Measurements from ENCODE around the gene LIN9. TPM values are rescaled to one million over a fixed set of nuclear protein-coding genes. Genes with fewer than 3 reads are reported as not detected.

Gene LIN9
- polyA plus RNA-seq, 1 donor from 2014 or later = 3.6 TPM

- no peaks in the 10 kb centered on the region for H3K9me3 Mint-ChIP-seq
- H3K27me3 Mint-ChIP-seq = no peaks in the 10 kb centered on the region
- H3K36me3 Mint-ChIP-seq = no peaks in the 10 kb centered on the region
- peak within 1 kb of the TSS in 2 of 3 donors; percentile 42 to 78 for H3K27ac Mint-ChIP-seq
- H3K4me1 Mint-ChIP-seq = peaks cover 7 to 14% (median 10%) of the 10 kb centered on the region in 3 donors
- peak within 1 kb of the TSS; percentile 89 to 96 (median 92) for H3K4me3 Mint-ChIP-seq
These were observed 85.7 kb downstream of the LIN9 start, which contains the start of gene MIXL1 for GRCh38 chr1:226223157-226223785. Gene MIXL1 (plus strand): TSS chr1:226223664. CDS start chr1:226223682, 18 bp downstream.

DNA sequence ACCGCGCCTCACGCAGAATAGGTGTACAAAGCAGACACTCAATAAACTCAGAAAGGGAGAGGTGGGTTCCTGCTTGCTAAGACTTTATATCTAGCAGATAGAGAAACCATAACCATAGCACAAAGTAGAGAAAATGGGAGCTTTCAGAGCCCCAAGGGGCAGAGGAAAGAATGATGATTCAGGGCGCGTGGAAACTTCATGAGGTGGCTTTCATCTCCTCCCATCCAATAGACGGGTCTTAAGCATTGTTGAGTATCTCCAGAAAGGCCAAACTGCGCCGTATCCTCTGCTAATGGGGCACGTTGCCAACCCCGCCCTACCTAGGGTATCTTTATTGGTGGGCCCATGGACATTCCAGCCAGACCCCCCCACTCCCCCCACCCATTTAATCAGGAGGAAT is 86.3 kb downstream of the LIN9 start:
- Mint-ChIP-seq H3K27me3 (no peaks in the 10 kb centered on the region), H3K36me3 (no peaks in the 10 kb centered on the region), H3K27ac (peak overlapping the region in 1 of 3 donors; percentile 42), H3K9me3 (no peaks in the 10 kb centered on the region), H3K4me3 (peak overlapping the region; percentile 68 to 84 (median 76)), H3K4me1 (peaks cover 7 to 14% (median 10%) of the 10 kb centered on the region in 3 donors)

- no peaks in the 10 kb centered on the region for H3K36me3 Mint-ChIP-seq
- peak overlapping the region in 1 of 4 donors; percentile 24 for H3K4me3 Mint-ChIP-seq
- no peaks in the 10 kb centered on the region for H3K27me3 Mint-ChIP-seq
- H3K9me3 Mint-ChIP-seq = no peaks in the 10 kb centered on the region
- peak overlapping the region in 2 of 3 donors; percentile 28 to 31 for H3K27ac Mint-ChIP-seq
- H3K4me1 Mint-ChIP-seq = peaks cover 10 to 14% (median 11%) of the 10 kb centered on the region in 3 donors
These were observed 88.3 kb downstream of the LIN9 start for GRCh38 chr1:226220473-226221189.

- Mint-ChIP-seq H3K4me1 (peaks cover 11 to 16% (median 12%) of the 10 kb centered on the region in 3 donors), H3K27ac (no peak overlapping the region), H3K36me3 (no peaks in the 10 kb centered on the region), H3K9me3 (no peaks in the 10 kb centered on the region), H3K4me3 (no peak overlapping the region), H3K27me3 (no peaks in the 10 kb centered on the region)
These were observed 91.7 kb downstream of the LIN9 start for GRCh38 chr1:226217273-226217672.

DNA sequence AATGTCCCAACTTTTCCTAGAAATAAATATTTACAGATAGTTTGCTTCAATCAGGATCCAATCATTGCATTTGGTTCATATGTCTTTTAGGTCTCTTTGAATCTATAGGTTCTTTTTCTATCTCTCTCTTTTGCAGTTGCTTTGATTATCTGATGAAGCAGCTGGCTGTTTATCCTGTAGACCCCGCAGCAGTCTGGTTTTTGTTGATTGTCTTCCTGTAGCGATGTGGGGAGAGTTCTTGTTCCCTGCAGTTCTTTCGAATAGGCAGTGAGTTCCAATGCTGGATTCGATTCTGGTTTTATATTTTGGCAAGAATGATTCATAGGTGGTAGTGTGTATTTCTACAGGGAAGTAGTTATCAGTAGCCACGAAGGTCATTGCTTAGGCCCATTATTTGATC is 92.9 kb downstream of the LIN9 start:
- Mint-ChIP-seq H3K4me3 (no peak overlapping the region), H3K36me3 (no peaks in the 10 kb centered on the region), H3K4me1 (peaks cover 11 to 14% (median 12%) of the 10 kb centered on the region in 3 donors), H3K27me3 (no peaks in the 10 kb centered on the region), H3K27ac (no peak overlapping the region), H3K9me3 (no peaks in the 10 kb centered on the region)

DNA sequence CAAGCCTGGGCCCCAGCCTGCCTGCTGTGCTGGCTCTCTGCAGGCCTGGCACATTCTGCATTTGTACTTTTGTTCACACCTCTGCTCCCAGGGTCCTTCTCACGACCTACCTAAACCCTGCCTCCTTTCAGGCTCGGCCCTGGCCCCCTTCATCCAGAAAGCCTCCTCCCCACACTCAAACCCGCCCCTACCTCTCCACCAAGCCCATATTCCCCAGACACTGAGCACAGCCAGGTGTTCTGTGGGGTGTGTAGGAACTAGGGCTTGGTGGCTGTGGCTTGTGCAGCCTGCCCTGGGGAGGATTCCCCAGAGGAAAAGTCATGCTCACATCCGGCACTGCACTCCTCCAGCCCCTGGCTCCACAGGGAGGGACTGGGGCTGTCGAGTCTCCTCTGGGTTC is 93.7 kb downstream of the LIN9 start:
- H3K27ac Mint-ChIP-seq = no peak overlapping the region

GRCh38 chr1:226212545-226212944 is 96.4 kb downstream of the LIN9 start:
- Mint-ChIP-seq H3K27me3 (no peaks in the 10 kb centered on the region), H3K9me3 (no peaks in the 10 kb centered on the region), H3K36me3 (no peaks in the 10 kb centered on the region), H3K27ac (no peak overlapping the region), H3K4me1 (peaks cover 7 to 12% (median 8%) of the 10 kb centered on the region in 3 donors), H3K4me3 (no peak overlapping the region)

More for the DNA sequence above, 93.7 kb downstream of the LIN9 start:
- Mint-ChIP-seq H3K9me3 (no peaks in the 10 kb centered on the region), H3K27me3 (no peaks in the 10 kb centered on the region), H3K4me1 (peaks cover 10 to 12% (median 12%) of the 10 kb centered on the region in 3 donors), H3K36me3 (no peaks in the 10 kb centered on the region), H3K4me3 (peak overlapping the region in 1 of 4 donors; percentile 82)

GRCh38 chr1:226211181-226211821 is 97.7 kb downstream of the LIN9 start:
- no peak overlapping the region for H3K4me3 Mint-ChIP-seq
- peak overlapping the region in 1 of 3 donors; percentile 53 for H3K27ac Mint-ChIP-seq
- H3K4me1 Mint-ChIP-seq = peaks cover 5 to 11% (median 8%) of the 10 kb centered on the region in 3 donors
- H3K27me3 Mint-ChIP-seq = no peaks in the 10 kb centered on the region
- no peaks in the 10 kb centered on the region for H3K9me3 Mint-ChIP-seq
- H3K36me3 Mint-ChIP-seq = no peaks in the 10 kb centered on the region

GRCh38 chr1:226210571-226211176 is 98.3 kb downstream of the LIN9 start:
- Mint-ChIP-seq H3K9me3 (no peaks in the 10 kb centered on the region), H3K27ac (no peak overlapping the region), H3K4me1 (peaks cover 5 to 7% (median 6%) of the 10 kb centered on the region in 3 donors), H3K36me3 (no peaks in the 10 kb centered on the region), H3K27me3 (no peaks in the 10 kb centered on the region), H3K4me3 (peak overlapping the region in 1 of 4 donors; percentile 21)

GRCh38 chr1:226209307-226210059 is 99.5 kb downstream of the LIN9 start:
- Mint-ChIP-seq H3K9me3 (no peaks in the 10 kb centered on the region), H3K27me3 (no peaks in the 10 kb centered on the region), H3K36me3 (no peaks in the 10 kb centered on the region), H3K4me3 (no peak overlapping the region), H3K4me1 (no peaks in the 10 kb centered on the region), H3K27ac (no peak overlapping the region)

GRCh38 chr1:226207048-226207447 is 101.9 kb downstream of the LIN9 start:
- no peaks in the 10 kb centered on the region for H3K9me3 Mint-ChIP-seq
- no peaks in the 10 kb centered on the region for H3K36me3 Mint-ChIP-seq
- H3K4me1 Mint-ChIP-seq = peaks cover 0 to 6% (median 0%) of the 10 kb centered on the region in 3 donors
- H3K27ac Mint-ChIP-seq = no peak overlapping the region
- H3K27me3 Mint-ChIP-seq = no peaks in the 10 kb centered on the region
- no peak overlapping the region for H3K4me3 Mint-ChIP-seq

- Mint-ChIP-seq H3K27ac (no peak overlapping the region), H3K36me3 (no peaks in the 10 kb centered on the region), H3K9me3 (no peaks in the 10 kb centered on the region), H3K4me3 (no peak overlapping the region), H3K27me3 (no peaks in the 10 kb centered on the region), H3K4me1 (peaks cover 11 to 18% (median 12%) of the 10 kb centered on the region in 3 donors)
These were observed 104.8 kb downstream of the LIN9 start for GRCh38 chr1:226204198-226204597.

- Mint-ChIP-seq H3K9me3 (no peaks in the 10 kb centered on the region), H3K27ac (no peak overlapping the region)
These were observed 105.3 kb downstream of the LIN9 start for GRCh38 chr1:226203655-226204054.

DNA sequence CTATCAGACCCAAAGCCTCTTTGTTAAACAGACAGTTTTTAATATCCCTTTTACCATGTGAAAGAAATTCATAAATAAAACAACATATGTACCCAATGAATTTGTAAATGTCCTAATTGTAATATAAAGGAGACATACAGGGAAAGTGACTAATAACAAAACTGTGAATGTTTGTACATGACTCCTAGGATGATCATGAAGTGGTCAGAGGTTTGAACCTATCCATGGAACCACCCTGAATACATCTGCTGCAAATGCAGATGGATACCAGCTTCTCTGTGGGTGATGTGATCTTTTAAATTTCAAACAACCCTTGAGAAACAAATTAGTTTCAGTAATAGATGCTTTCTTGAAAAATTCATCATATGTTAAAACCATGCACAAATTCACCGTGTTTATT is 105.7 kb downstream of the LIN9 start:
- Mint-ChIP-seq H3K27ac (no peak overlapping the region), H3K9me3 (no peaks in the 10 kb centered on the region), H3K36me3 (no peaks in the 10 kb centered on the region), H3K4me3 (no peak overlapping the region), H3K4me1 (peaks cover 11 to 18% (median 12%) of the 10 kb centered on the region in 3 donors), H3K27me3 (no peaks in the 10 kb centered on the region)

More at GRCh38 chr1:226203655-226204054, 105.3 kb downstream of the LIN9 start:
- H3K36me3 Mint-ChIP-seq = no peaks in the 10 kb centered on the region
- H3K27me3 Mint-ChIP-seq = no peaks in the 10 kb centered on the region
- no peak overlapping the region for H3K4me3 Mint-ChIP-seq
- H3K4me1 Mint-ChIP-seq = peaks cover 11 to 18% (median 12%) of the 10 kb centered on the region in 3 donors
